ENCODE data around the gene UHRF1.
"Not testable (repeated sequence)": the region's sequence is repeated elsewhere in the genome, so short reads cannot be mapped to it uniquely, and the experiment has no call there.

Gene UHRF1

GRCh38 chr19:4929186-4929585 lies 19.9 kb downstream of the UHRF1 start:
- Histone ChIP-seq H3K4me3 (ENCODE audit: insufficient read length, low read depth) (no peak overlapping the region), H3K9ac (ENCODE audit: insufficient read length, low read depth) (no peak overlapping the region), H3K27me3 (ENCODE audit: insufficient read depth, insufficient read length) (no peaks in the 10 kb centered on the region), H3K4me1 (ENCODE audit: insufficient read depth, insufficient read length) (peaks cover 20% of the 10 kb centered on the region), H3K36me3 (ENCODE audit: insufficient read depth, insufficient read length, low read length) (peaks cover 77% of the 10 kb centered on the region), H3K9me3 (ENCODE audit: insufficient read depth, low read length) (no peaks in the 10 kb centered on the region)
- no peak for DNase-seq (ENCODE audit: low read depth, low spot score)
- TF ChIP-seq SUZ12 (IDR thresholded peaks at IDR 0.05; ENCODE audit: extremely low read depth, insufficient read depth, insufficient read length) (no peak), YY1 (IDR thresholded peaks at IDR 0.05; ENCODE audit: insufficient read depth, insufficient read length) (no peak), ZNF274 (IDR thresholded peaks at IDR 0.05; ENCODE audit: low read depth, low read length) (no peak)

DNA sequence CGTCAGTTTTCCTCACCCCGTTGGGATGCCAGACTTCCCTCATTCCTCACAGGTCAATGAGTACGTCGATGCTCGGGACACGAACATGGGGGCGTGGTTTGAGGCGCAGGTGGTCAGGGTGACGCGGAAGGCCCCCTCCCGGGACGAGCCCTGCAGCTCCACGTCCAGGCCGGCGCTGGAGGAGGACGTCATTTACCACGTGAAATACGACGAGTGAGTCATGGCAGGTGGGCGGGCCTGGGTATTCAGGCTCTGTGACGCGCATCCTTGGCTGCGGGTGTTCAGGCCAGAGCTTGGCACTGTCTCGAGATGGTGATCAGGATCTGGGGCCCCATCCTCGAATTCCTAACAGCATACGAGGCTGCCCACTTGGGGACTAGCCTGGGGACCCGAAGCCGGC lies 21.4 kb downstream of the UHRF1 start:
- Histone ChIP-seq H3K9me3 (ENCODE audit: insufficient read depth, low read length) (no peaks in the 10 kb centered on the region), H3K4me3 (ENCODE audit: insufficient read length, low read depth) (no peak overlapping the region), H3K4me1 (ENCODE audit: insufficient read depth, insufficient read length) (peaks cover 22% of the 10 kb centered on the region), H3K27me3 (ENCODE audit: insufficient read depth, insufficient read length) (no peaks in the 10 kb centered on the region), H3K9ac (ENCODE audit: insufficient read length, low read depth) (no peak overlapping the region), H3K36me3 (ENCODE audit: insufficient read depth, insufficient read length, low read length) (peaks cover 81% of the 10 kb centered on the region)
- no peak for TF ChIP-seq ZNF274 (IDR thresholded peaks at IDR 0.05; ENCODE audit: low read depth, low read length)
- TF ChIP-seq SUZ12 (IDR thresholded peaks at IDR 0.05; ENCODE audit: extremely low read depth, insufficient read depth, insufficient read length), result no peak
- no peak for TF ChIP-seq YY1 (IDR thresholded peaks at IDR 0.05; ENCODE audit: insufficient read depth, insufficient read length)
- no peak for DNase-seq (ENCODE audit: low read depth, low spot score)

- Histone ChIP-seq H3K9ac (ENCODE audit: insufficient read length, low read depth) (no peak overlapping the region), H3K27me3 (ENCODE audit: insufficient read depth, insufficient read length) (no peaks in the 10 kb centered on the region)
Measured at GRCh38 chr19:4932711-4933110, 23.4 kb downstream of the UHRF1 start.

GRCh38 chr19:4933528-4933927 lies 24.2 kb downstream of the UHRF1 start:
- H3K9me3 ChIP-seq (ENCODE audit: insufficient read depth, low read length), result no peaks in the 10 kb centered on the region
- no peak overlapping the region for H3K9ac ChIP-seq (ENCODE audit: insufficient read length, low read depth)
- H3K27me3 ChIP-seq (ENCODE audit: insufficient read depth, insufficient read length), result no peaks in the 10 kb centered on the region
- H3K4me3 ChIP-seq (ENCODE audit: insufficient read length, low read depth), result no peak overlapping the region
- H3K36me3 ChIP-seq (ENCODE audit: insufficient read depth, insufficient read length, low read length), result peaks cover 88% of the 10 kb centered on the region
- no peak for DNase-seq (ENCODE audit: low read depth, low spot score)
- peaks cover 15% of the 10 kb centered on the region for H3K4me1 ChIP-seq (ENCODE audit: insufficient read depth, insufficient read length)
- TF ChIP-seq SUZ12 (IDR thresholded peaks at IDR 0.05; ENCODE audit: extremely low read depth, insufficient read depth, insufficient read length) (no peak), ZNF274 (IDR thresholded peaks at IDR 0.05; ENCODE audit: low read depth, low read length) (no peak), YY1 (IDR thresholded peaks at IDR 0.05; ENCODE audit: insufficient read depth, insufficient read length) (no peak)

More at GRCh38 chr19:4932711-4933110, 23.4 kb downstream of the UHRF1 start:
- no peak for TF ChIP-seq YY1 (IDR thresholded peaks at IDR 0.05; ENCODE audit: insufficient read depth, insufficient read length)
- no peak overlapping the region for H3K4me3 ChIP-seq (ENCODE audit: insufficient read length, low read depth)
- DNase-seq (ENCODE audit: low read depth, low spot score), result no peak
- peaks cover 90% of the 10 kb centered on the region for H3K36me3 ChIP-seq (ENCODE audit: insufficient read depth, insufficient read length, low read length)
- H3K9me3 ChIP-seq (ENCODE audit: insufficient read depth, low read length), result no peaks in the 10 kb centered on the region
- H3K4me1 ChIP-seq (ENCODE audit: insufficient read depth, insufficient read length), result peaks cover 23% of the 10 kb centered on the region

DNA sequence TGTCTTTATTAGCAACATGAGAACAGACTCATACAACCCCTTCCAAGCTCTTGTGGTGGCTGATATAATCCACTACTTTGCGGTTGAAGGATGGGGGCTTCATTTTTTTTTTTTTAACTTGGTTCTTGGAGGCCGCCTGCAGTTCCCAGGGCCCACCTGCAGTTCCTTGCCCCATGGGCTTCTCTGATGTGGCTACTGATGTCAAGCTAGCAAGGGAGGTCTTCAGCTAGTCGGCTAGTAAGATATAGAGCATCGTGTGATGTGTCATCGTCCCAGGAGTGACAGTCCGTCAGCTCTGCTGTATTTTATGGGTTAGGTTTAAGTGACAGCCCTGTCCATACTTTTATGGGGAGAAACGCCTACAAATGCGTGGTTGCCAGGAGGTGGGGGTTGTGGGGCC lies 26.1 kb downstream of the UHRF1 start:
- Histone ChIP-seq H3K4me1 (ENCODE audit: insufficient read depth, insufficient read length) (peaks cover 7% of the 10 kb centered on the region), H3K9ac (ENCODE audit: insufficient read length, low read depth) (no peak overlapping the region), H3K27me3 (ENCODE audit: insufficient read depth, insufficient read length) (no peaks in the 10 kb centered on the region), H3K36me3 (ENCODE audit: insufficient read depth, insufficient read length, low read length) (peaks cover 83% of the 10 kb centered on the region), H3K9me3 (ENCODE audit: insufficient read depth, low read length) (no peaks in the 10 kb centered on the region), H3K4me3 (ENCODE audit: insufficient read length, low read depth) (no peak overlapping the region)
- TF ChIP-seq ZNF274 (IDR thresholded peaks at IDR 0.05; ENCODE audit: low read depth, low read length) (no peak), SUZ12 (IDR thresholded peaks at IDR 0.05; ENCODE audit: extremely low read depth, insufficient read depth, insufficient read length) (no peak), YY1 (IDR thresholded peaks at IDR 0.05; ENCODE audit: insufficient read depth, insufficient read length) (no peak)
- DNase-seq (ENCODE audit: low read depth, low spot score), result no peak

DNA sequence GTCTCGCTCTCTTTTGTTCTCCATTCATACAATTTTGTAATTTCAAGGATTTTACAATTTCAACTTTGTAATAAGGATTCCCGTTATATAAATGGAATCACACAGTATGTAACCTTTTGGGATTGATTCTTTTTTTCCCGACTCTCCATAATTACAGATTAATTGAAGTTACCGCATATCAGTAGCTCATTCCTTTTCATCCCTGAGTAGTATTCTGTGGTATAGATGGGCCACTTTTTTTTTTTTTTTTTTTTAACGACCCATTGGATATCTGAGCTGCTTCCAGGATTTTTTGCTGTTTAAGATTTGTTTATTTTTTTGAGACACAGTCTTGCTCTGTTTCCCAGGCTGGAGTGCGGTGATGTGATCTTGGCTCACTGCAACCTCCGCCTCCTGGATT lies 27.8 kb downstream of the UHRF1 start:
- Histone ChIP-seq H3K4me1 (ENCODE audit: insufficient read depth, insufficient read length) (peaks cover 7% of the 10 kb centered on the region), H3K9me3 (ENCODE audit: insufficient read depth, low read length) (no peaks in the 10 kb centered on the region), H3K9ac (ENCODE audit: insufficient read length, low read depth) (no peak overlapping the region), H3K27me3 (ENCODE audit: insufficient read depth, insufficient read length) (no peaks in the 10 kb centered on the region), H3K36me3 (ENCODE audit: insufficient read depth, insufficient read length, low read length) (peaks cover 86% of the 10 kb centered on the region), H3K4me3 (ENCODE audit: insufficient read length, low read depth) (no peak overlapping the region)
- TF ChIP-seq YY1 (IDR thresholded peaks at IDR 0.05; ENCODE audit: insufficient read depth, insufficient read length) (no peak), SUZ12 (IDR thresholded peaks at IDR 0.05; ENCODE audit: extremely low read depth, insufficient read depth, insufficient read length) (no peak), ZNF274 (IDR thresholded peaks at IDR 0.05; ENCODE audit: low read depth, low read length) (no peak)
- DNase-seq (ENCODE audit: low read depth, low spot score), result no peak

DNA sequence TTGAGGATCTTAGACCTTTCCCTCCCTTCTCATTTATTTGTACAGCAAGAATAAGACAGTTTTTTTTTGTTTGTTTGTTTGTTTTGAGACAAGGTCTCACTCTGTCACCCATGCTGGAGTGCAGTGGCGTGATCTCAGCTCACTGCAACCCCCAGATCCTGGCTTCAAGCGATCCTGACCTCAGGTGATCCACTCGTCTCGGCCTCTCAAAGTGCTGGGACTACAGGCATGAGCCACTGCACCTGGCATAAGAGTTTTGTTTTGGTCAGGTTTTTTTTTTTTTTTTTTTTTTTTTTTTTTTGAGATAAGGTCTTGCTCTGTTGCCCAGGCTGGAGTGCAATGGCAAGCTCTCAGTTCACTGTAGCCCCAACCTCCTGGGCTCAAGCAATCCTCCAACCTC lies 29.2 kb downstream of the UHRF1 start:
- not testable (repeated sequence) for H3K9me3 ChIP-seq (ENCODE audit: insufficient read depth, low read length); DNase-seq (ENCODE audit: low read depth, low spot score); H3K9ac ChIP-seq (ENCODE audit: insufficient read length, low read depth); H3K27me3 ChIP-seq (ENCODE audit: insufficient read depth, insufficient read length); H3K4me3 ChIP-seq (ENCODE audit: insufficient read length, low read depth); H3K4me1 ChIP-seq (ENCODE audit: insufficient read depth, insufficient read length)
- peaks cover 84% of the 10 kb centered on the region for H3K36me3 ChIP-seq (ENCODE audit: insufficient read depth, insufficient read length, low read length)

- no peaks in the 10 kb centered on the region for H3K9me3 ChIP-seq (ENCODE audit: insufficient read depth, low read length)
- TF ChIP-seq YY1 (IDR thresholded peaks at IDR 0.05; ENCODE audit: insufficient read depth, insufficient read length) (no peak), SUZ12 (IDR thresholded peaks at IDR 0.05; ENCODE audit: extremely low read depth, insufficient read depth, insufficient read length) (no peak), ZNF274 (IDR thresholded peaks at IDR 0.05; ENCODE audit: low read depth, low read length) (no peak)
- peaks cover 83% of the 10 kb centered on the region for H3K36me3 ChIP-seq (ENCODE audit: insufficient read depth, insufficient read length, low read length)
- no peak for DNase-seq (ENCODE audit: low read depth, low spot score)
- no peaks in the 10 kb centered on the region for H3K27me3 ChIP-seq (ENCODE audit: insufficient read depth, insufficient read length)
- H3K9ac ChIP-seq (ENCODE audit: insufficient read length, low read depth), result no peak overlapping the region
- H3K4me1 ChIP-seq (ENCODE audit: insufficient read depth, insufficient read length), result peaks cover 7% of the 10 kb centered on the region
- H3K4me3 ChIP-seq (ENCODE audit: insufficient read length, low read depth), result no peak overlapping the region
Measured at GRCh38 chr19:4939466-4939865, 30.2 kb downstream of the UHRF1 start.

- not testable (repeated sequence) for H3K27me3 ChIP-seq (ENCODE audit: insufficient read depth, insufficient read length); DNase-seq (ENCODE audit: low read depth, low spot score); H3K4me3 ChIP-seq (ENCODE audit: insufficient read length, low read depth); H3K9ac ChIP-seq (ENCODE audit: insufficient read length, low read depth); H3K4me1 ChIP-seq (ENCODE audit: insufficient read depth, insufficient read length); H3K9me3 ChIP-seq (ENCODE audit: insufficient read depth, low read length)
- H3K36me3 ChIP-seq (ENCODE audit: insufficient read depth, insufficient read length, low read length), result peaks cover 81% of the 10 kb centered on the region
Measured at GRCh38 chr19:4941638-4942169, 32.4 kb downstream of the UHRF1 start.

DNA sequence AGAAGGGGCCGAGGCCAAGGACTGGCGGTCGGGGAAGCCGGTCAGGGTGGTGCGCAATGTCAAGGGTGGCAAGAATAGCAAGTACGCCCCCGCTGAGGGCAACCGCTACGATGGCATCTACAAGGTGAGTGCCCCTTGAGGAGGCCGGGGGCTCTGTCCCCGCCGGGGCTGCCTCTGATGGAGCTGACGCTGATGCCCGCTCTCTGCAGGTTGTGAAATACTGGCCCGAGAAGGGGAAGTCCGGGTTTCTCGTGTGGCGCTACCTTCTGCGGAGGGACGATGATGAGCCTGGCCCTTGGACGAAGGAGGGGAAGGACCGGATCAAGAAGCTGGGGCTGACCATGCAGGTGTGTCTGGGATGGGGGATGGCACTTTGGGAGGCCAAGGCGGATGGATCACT lies 41.3 kb downstream of the UHRF1 start:
- H3K9me3 ChIP-seq (ENCODE audit: insufficient read depth, low read length); H3K27me3 ChIP-seq (ENCODE audit: insufficient read depth, insufficient read length); H3K4me3 ChIP-seq (ENCODE audit: insufficient read length, low read depth); H3K4me1 ChIP-seq (ENCODE audit: insufficient read depth, insufficient read length); H3K9ac ChIP-seq (ENCODE audit: insufficient read length, low read depth); DNase-seq (ENCODE audit: low read depth, low spot score): not testable (repeated sequence)
- H3K36me3 ChIP-seq (ENCODE audit: insufficient read depth, insufficient read length, low read length), result peaks cover 91% of the 10 kb centered on the region
